Measurements from ENCODE around the gene NTN1.

The NTN1 gene

GRCh38 chr17:9187828-9188227 lies 166.5 kb downstream of the NTN1 start:
- no peak for TF ChIP-seq CTCF (IDR thresholded peaks at IDR 0.05; ENCODE audit: low read depth, low read length)
- no peak for DNase-seq (ENCODE audit: extremely low read depth, low read depth)

- no peak for TF ChIP-seq CTCF (IDR thresholded peaks at IDR 0.05; ENCODE audit: low read depth, low read length)
- DNase-seq (ENCODE audit: extremely low read depth, low read depth), result no peak
These were observed 167.1 kb downstream of the NTN1 start for GRCh38 chr17:9188367-9188766.

GRCh38 chr17:9189870-9190269 lies 168.6 kb downstream of the NTN1 start:
- no peak for TF ChIP-seq CTCF (IDR thresholded peaks at IDR 0.05; ENCODE audit: low read depth, low read length)
- DNase-seq (ENCODE audit: extremely low read depth, low read depth), result no peak

GRCh38 chr17:9192010-9192409 lies 170.7 kb downstream of the NTN1 start:
- TF ChIP-seq CTCF (IDR thresholded peaks at IDR 0.05; ENCODE audit: low read depth, low read length), result no peak
- DNase-seq (ENCODE audit: extremely low read depth, low read depth), result no peak

- TF ChIP-seq CTCF (IDR thresholded peaks at IDR 0.05; ENCODE audit: low read depth, low read length), result no peak
- DNase-seq (ENCODE audit: extremely low read depth, low read depth), result no peak
These were observed 174.1 kb downstream of the NTN1 start for GRCh38 chr17:9195411-9195810.

- TF ChIP-seq CTCF (IDR thresholded peaks at IDR 0.05; ENCODE audit: low read depth, low read length), result no peak
- no peak for DNase-seq (ENCODE audit: extremely low read depth, low read depth)
These were observed 174.8 kb downstream of the NTN1 start for GRCh38 chr17:9195961-9196670.

- no peak for TF ChIP-seq CTCF (IDR thresholded peaks at IDR 0.05; ENCODE audit: low read depth, low read length)
These were observed 178.6 kb downstream of the NTN1 start for GRCh38 chr17:9199571-9200551.

More at GRCh38 chr17:9199571-9200551, 178.6 kb downstream of the NTN1 start:
- no peak for DNase-seq (ENCODE audit: extremely low read depth, low read depth)
